ENCODE measurements around the gene ITGB3BP. TPM values are rescaled to one million over a fixed set of nuclear protein-coding genes. Genes with fewer than 3 reads are reported as not detected.

ITGB3BP gene
- total RNA-seq, 1 experiment from 2014 or later = 44.8 TPM

DNA sequence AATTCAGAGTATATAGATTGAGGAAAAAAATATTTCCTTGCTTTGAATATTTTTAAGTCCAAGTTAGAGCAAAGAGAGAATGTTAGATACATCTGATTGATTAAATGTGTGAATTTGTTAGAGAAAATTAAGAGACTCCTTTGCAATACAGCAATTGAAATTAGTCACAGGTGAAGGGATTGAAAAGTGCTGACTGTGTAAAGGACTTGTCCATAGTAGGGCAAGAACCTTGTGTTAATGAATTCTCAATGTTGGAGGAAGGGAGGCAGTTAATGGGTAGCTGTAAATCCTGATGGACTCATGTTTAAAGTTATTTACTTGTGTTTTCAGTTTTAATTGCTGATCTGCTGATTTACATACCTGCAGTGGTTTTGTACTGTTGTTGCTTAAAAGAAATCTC lies 117.0 kb downstream of the ITGB3BP start:
- no peaks in the 10 kb centered on the region for H3K36me3 ChIP-seq (ENCODE audit: low read depth, low read length)
- no peak overlapping the region for H3K9ac ChIP-seq (ENCODE audit: low read length)
- no peaks in the 10 kb centered on the region for H3K27me3 ChIP-seq (ENCODE audit: low read length)
- intact Hi-C loops (cut with micrococcal nuclease) = no loop called here
- no peaks in the 10 kb centered on the region for H3K79me2 ChIP-seq (ENCODE audit: low read length)
- TF ChIP-seq EZH2 (IDR thresholded peaks at IDR 0.05; ENCODE audit: low read length, unreplicated experiment) = no peak
- TF ChIP-seq, protein P1, sequence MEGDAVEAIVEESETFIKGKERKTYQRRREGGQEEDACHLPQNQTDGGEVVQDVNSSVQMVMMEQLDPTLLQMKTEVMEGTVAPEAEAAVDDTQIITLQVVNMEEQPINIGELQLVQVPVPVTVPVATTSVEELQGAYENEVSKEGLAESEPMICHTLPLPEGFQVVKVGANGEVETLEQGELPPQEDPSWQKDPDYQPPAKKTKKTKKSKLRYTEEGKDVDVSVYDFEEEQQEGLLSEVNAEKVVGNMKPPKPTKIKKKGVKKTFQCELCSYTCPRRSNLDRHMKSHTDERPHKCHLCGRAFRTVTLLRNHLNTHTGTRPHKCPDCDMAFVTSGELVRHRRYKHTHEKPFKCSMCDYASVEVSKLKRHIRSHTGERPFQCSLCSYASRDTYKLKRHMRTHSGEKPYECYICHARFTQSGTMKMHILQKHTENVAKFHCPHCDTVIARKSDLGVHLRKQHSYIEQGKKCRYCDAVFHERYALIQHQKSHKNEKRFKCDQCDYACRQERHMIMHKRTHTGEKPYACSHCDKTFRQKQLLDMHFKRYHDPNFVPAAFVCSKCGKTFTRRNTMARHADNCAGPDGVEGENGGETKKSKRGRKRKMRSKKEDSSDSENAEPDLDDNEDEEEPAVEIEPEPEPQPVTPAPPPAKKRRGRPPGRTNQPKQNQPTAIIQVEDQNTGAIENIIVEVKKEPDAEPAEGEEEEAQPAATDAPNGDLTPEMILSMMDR (conservative IDR thresholded peaks at IDR 0.05; ENCODE audit: low read depth, low read length) = no peak
- TF ChIP-seq EZH2phosphoT487 (IDR thresholded peaks at IDR 0.05; ENCODE audit: borderline replicate concordance, low read length) = no peak
- BruUV-seq (replicated peaks) = no TSS peak
- ChIA-PET CTCF (interaction anchor here (0.6 kb wide), 1 partner anchor 441 kb away, joined by 4 read pairs; no protein-coding TSS in a partner anchor), POLR2A (ENCODE audit: unreplicated experiment) (interaction anchor here (0.6 kb wide), 1 partner anchor 11 kb away, joined by 4 read pairs; no protein-coding TSS in a partner anchor)
- H3K9me2 ChIP-seq (replicated peaks; ENCODE audit: low read length) = no peaks in the 10 kb centered on the region
- DNase-seq = no peak
- no peak for ATAC-seq
- no peaks in the 10 kb centered on the region for H3F3A ChIP-seq (ENCODE audit: low read length, unreplicated experiment)
- H3K9me3 ChIP-seq (ENCODE audit: low read length) = no peaks in the 10 kb centered on the region
- H4K20me1 ChIP-seq (ENCODE audit: low read length) = no peaks in the 10 kb centered on the region
- H3K27ac ChIP-seq (ENCODE audit: low read length) = no peak overlapping the region
- no peak overlapping the region for H3K4me3 ChIP-seq (ENCODE audit: low read length)
- no peak overlapping the region for H3K4me2 ChIP-seq (ENCODE audit: low read length)
- peaks cover 27% of the 10 kb centered on the region for H3K4me1 ChIP-seq (ENCODE audit: insufficient read depth, low read length)
- H2AFZ ChIP-seq (ENCODE audit: low read length) = no peak overlapping the region

DNA sequence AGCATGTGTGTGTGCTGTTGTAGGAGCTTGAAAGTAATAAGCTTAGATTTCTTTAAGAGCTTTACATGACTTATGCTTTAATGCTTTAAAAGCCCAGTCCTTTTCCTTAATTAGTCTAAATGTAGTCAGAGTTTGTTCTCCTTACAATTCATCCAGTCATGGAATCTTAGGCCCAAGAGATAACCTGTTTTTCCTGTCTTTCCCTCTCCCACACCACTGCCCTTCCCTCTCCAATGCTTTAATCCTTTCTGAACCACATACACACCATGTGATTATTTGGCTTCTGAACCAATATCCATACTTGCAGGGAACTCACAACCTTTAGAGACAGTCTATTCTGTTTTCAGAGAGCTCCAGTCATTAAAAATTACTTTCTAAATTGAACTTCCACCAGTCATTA lies 118.0 kb downstream of the ITGB3BP start:
- Histone ChIP-seq H3F3A (ENCODE audit: low read length, unreplicated experiment) (no peaks in the 10 kb centered on the region), H3K27me3 (ENCODE audit: low read length) (no peaks in the 10 kb centered on the region), H2AFZ (ENCODE audit: low read length) (no peak overlapping the region), H3K9me3 (ENCODE audit: low read length) (no peaks in the 10 kb centered on the region), H3K36me3 (ENCODE audit: low read depth, low read length) (no peaks in the 10 kb centered on the region), H3K9ac (ENCODE audit: low read length) (no peak overlapping the region), H3K9me2 (replicated peaks; ENCODE audit: low read length) (no peaks in the 10 kb centered on the region), H3K27ac (ENCODE audit: low read length) (peak overlapping the region; percentile 1; the same call in 1 of the 2 replicates), H3K4me2 (ENCODE audit: low read length) (peak overlapping the region; percentile 18; the same call in 1 of the 2 replicates), H3K79me2 (ENCODE audit: low read length) (no peaks in the 10 kb centered on the region), H4K20me1 (ENCODE audit: low read length) (no peaks in the 10 kb centered on the region), H3K4me1 (ENCODE audit: insufficient read depth, low read length) (peaks cover 27% of the 10 kb centered on the region), H3K4me3 (ENCODE audit: low read length) (no peak overlapping the region)
- BruUV-seq (replicated peaks) = no TSS peak
- ATAC-seq (peak; percentile 38; the same call in 1 of the 2 replicates), DNase-seq (peak; percentile 73)
- TF ChIP-seq, protein P1 (conservative IDR thresholded peaks at IDR 0.05; ENCODE audit: low read depth, low read length) = no peak
- TF ChIP-seq EZH2phosphoT487 (IDR thresholded peaks at IDR 0.05; ENCODE audit: borderline replicate concordance, low read length) (no peak), EZH2 (IDR thresholded peaks at IDR 0.05; ENCODE audit: low read length, unreplicated experiment) (no peak)
- ChIA-PET POLR2A (ENCODE audit: unreplicated experiment) (no interaction called here), CTCF (no interaction called here)
- intact Hi-C loops (cut with micrococcal nuclease) = no loop called here

DNA sequence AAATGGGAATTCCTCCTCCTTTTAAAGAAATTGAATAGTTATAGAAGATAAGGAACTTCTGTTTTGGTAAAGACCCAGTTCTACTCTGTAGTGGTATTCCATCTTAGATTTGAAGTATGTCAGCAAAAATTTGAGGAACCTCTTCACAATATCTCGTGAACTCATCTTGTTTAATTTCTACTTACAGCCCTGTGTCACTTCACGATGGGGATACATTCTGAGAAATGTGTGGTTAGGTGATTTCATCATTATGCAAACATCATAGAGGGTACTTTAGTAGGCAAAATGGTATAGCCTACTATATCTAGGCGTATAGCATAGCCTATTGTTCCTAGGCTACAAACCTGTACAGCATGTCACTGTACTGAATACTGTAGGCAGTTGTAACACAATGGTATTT lies 119.6 kb downstream of the ITGB3BP start:
- Histone ChIP-seq H3K27me3 (ENCODE audit: low read length) (no peaks in the 10 kb centered on the region), H4K20me1 (ENCODE audit: low read length) (no peaks in the 10 kb centered on the region), H3K9ac (ENCODE audit: low read length) (no peak overlapping the region), H3K4me3 (ENCODE audit: low read length) (no peak overlapping the region), H3F3A (ENCODE audit: low read length, unreplicated experiment) (no peaks in the 10 kb centered on the region), H3K9me2 (replicated peaks; ENCODE audit: low read length) (no peaks in the 10 kb centered on the region), H2AFZ (ENCODE audit: low read length) (no peak overlapping the region), H3K36me3 (ENCODE audit: low read depth, low read length) (0 out of 2 replicates have a peak, but pooled peaks cover 3% of the 10 kb centered on the region), H3K9me3 (ENCODE audit: low read length) (no peaks in the 10 kb centered on the region), H3K27ac (ENCODE audit: low read length) (no peak overlapping the region), H3K79me2 (ENCODE audit: low read length) (no peaks in the 10 kb centered on the region), H3K4me1 (ENCODE audit: insufficient read depth, low read length) (peaks cover 27% of the 10 kb centered on the region), H3K4me2 (ENCODE audit: low read length) (peak overlapping the region; percentile 35)
- TF ChIP-seq EZH2 (IDR thresholded peaks at IDR 0.05; ENCODE audit: low read length, unreplicated experiment) (no peak), EZH2phosphoT487 (IDR thresholded peaks at IDR 0.05; ENCODE audit: borderline replicate concordance, low read length) (no peak)
- TF ChIP-seq, protein P1 (conservative IDR thresholded peaks at IDR 0.05; ENCODE audit: low read depth, low read length) = no peak
- intact Hi-C loops (cut with micrococcal nuclease) = no loop called here
- BruUV-seq (replicated peaks) = no TSS peak
- DNase-seq = peak; percentile 72
- CTCF ChIA-PET = no interaction called here
- POLR2A ChIA-PET (ENCODE audit: unreplicated experiment) = no interaction called here
- peak; percentile 95 for ATAC-seq
